Measurements from ENCODE around the gene ZNF837. TPM values are rescaled to one million over a fixed set of nuclear protein-coding genes. Genes with fewer than 3 reads are reported as not detected.

Gene ZNF837
- total RNA-seq, 2 donors from 2014 or later: 0.71 to 0.86 TPM

DNA sequence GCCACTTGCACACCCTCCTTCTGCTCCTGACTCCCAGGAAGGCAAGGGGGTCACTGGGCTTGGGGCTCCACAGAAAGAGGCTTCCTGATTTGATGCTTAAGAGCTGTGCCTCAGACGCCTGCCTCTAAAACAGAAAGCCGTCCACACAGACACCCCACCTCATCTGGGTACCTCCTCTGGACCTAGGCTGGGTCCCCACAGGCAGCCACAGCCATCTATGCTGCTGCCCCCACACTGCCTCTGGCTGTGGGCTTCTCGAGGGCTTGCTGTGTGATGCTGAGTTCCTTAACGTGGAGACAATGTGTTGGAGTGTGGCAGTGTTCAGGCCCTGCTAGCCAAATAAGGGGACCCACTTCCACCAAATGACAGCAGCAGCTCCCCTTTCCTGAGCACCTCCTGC is 62.5 kb downstream of the ZNF837 start:
- H3K4me1 Mint-ChIP-seq (ENCODE audit: low read depth in 2 of 2): peaks cover 0 to 4% of the 10 kb centered on the region in 2 donors
- DNase-seq (ENCODE audit: low spot score) (no peak), ATAC-seq (peak in 1 of 2 donors; percentile 63)
- H3K36me3 Mint-ChIP-seq: peaks cover 18% of the 10 kb centered on the region
- H3K9me3 Mint-ChIP-seq: no peaks in the 10 kb centered on the region
- no peak overlapping the region for H3K4me3 Mint-ChIP-seq
- H3K27ac Mint-ChIP-seq: no peak overlapping the region
- no peaks in the 10 kb centered on the region for H3K27me3 Mint-ChIP-seq

Other genes with a start within 250 kb of the ZNF837 start
- 1 to 10 TPM; 2.7 to 7.3 TPM for gene ZNF329, start 230.2 kb downstream of the ZNF837 start, total RNA-seq
- 10 to 100 TPM; 20.4 to 31.7 TPM for gene ZNF274, start 198.0 kb downstream of the ZNF837 start, total RNA-seq
- 10 to 100 TPM; 40.9 to 48.2 TPM for gene ZNF544, start 152.1 kb downstream of the ZNF837 start, total RNA-seq
- gene ZNF8, start 102.1 kb downstream of the ZNF837 start, total RNA-seq: 1 to 10 TPM; 3.6 to 4.2 TPM
- 10 to 100 TPM; 58.4 to 89.0 TPM for gene ERVK3-1, start 75.7 kb downstream of the ZNF837 start, total RNA-seq
- gene ZSCAN22, start 54.0 kb downstream of the ZNF837 start, total RNA-seq: 1 to 10 TPM; 5.9 to 6.1 TPM
- gene A1BG, start 27.5 kb downstream of the ZNF837 start, total RNA-seq: 1 to 10 TPM; 4.4 to 5.2 TPM
- gene ZNF497, start 18.3 kb downstream of the ZNF837 start, total RNA-seq: 1 to 10 TPM in 1 of 2 donors, under 1 TPM in 1; 0.52 to 1.4 TPM
- 100 to 1,000 TPM; 757 to 786 TPM for gene RPS5, start 6.2 kb upstream of the ZNF837 start, total RNA-seq
- 1 to 10 TPM in 1 of 2 donors, under 1 TPM in 1; 0.59 to 3.2 TPM for gene RNF225, start 14.6 kb upstream of the ZNF837 start, total RNA-seq
- gene ZNF584, start 27.6 kb upstream of the ZNF837 start, total RNA-seq: 10 to 100 TPM in 1 of 2 donors, 1 to 10 TPM in 1; 8.4 to 18.5 TPM
- gene ZNF132, start 59.1 kb upstream of the ZNF837 start, total RNA-seq: 1 to 10 TPM; 3.2 to 5.3 TPM
- 10 to 100 TPM in 1 of 2 donors, 1 to 10 TPM in 1; 8.8 to 14.4 TPM for gene ZNF324B, start 70.6 kb upstream of the ZNF837 start, total RNA-seq
- 10 to 100 TPM; 15.2 to 15.5 TPM for gene ZNF324, start 86.0 kb upstream of the ZNF837 start, total RNA-seq
- gene ZNF446, start 95.3 kb upstream of the ZNF837 start, total RNA-seq: 1 to 10 TPM; 3.9 to 5.8 TPM
- gene SLC27A5, start 131.0 kb upstream of the ZNF837 start, total RNA-seq: 10 to 100 TPM; 15.1 to 29.1 TPM
- gene ZBTB45, start 138.8 kb upstream of the ZNF837 start, total RNA-seq: 10 to 100 TPM; 18.0 to 25.9 TPM
- gene TRIM28, start 163.0 kb upstream of the ZNF837 start, total RNA-seq: 100 to 1,000 TPM; 424 to 774 TPM
- 10 to 100 TPM; 60.2 to 99.9 TPM for gene CHMP2A, start 174.1 kb upstream of the ZNF837 start, total RNA-seq
- gene UBE2M, start 177.6 kb upstream of the ZNF837 start, total RNA-seq: 100 to 1,000 TPM; 161 to 183 TPM
- 10 to 100 TPM; 20.9 to 28.8 TPM for gene MZF1, start 192.3 kb upstream of the ZNF837 start, total RNA-seq